ENCODE measurements around the gene CPNE8.

GRCh38 chr12:38813923-38814322 lies 91.5 kb downstream of the CPNE8 start:
- TF ChIP-seq, protein P1, sequence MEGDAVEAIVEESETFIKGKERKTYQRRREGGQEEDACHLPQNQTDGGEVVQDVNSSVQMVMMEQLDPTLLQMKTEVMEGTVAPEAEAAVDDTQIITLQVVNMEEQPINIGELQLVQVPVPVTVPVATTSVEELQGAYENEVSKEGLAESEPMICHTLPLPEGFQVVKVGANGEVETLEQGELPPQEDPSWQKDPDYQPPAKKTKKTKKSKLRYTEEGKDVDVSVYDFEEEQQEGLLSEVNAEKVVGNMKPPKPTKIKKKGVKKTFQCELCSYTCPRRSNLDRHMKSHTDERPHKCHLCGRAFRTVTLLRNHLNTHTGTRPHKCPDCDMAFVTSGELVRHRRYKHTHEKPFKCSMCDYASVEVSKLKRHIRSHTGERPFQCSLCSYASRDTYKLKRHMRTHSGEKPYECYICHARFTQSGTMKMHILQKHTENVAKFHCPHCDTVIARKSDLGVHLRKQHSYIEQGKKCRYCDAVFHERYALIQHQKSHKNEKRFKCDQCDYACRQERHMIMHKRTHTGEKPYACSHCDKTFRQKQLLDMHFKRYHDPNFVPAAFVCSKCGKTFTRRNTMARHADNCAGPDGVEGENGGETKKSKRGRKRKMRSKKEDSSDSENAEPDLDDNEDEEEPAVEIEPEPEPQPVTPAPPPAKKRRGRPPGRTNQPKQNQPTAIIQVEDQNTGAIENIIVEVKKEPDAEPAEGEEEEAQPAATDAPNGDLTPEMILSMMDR (IDR thresholded peaks at IDR 0.05) = no peak
- TF ChIP-seq POLR2A (IDR thresholded peaks at IDR 0.05) = no peak
